Fibroblast of lung (primary cell): ENCODE measurements around the gene RPS29. TPM values are rescaled to one million over a fixed set of nuclear protein-coding genes. Genes with fewer than 3 reads are reported as not detected.

ENCODE experiments used
- DNase-seq, 2 donors: peaks; one replicate each; pipeline versions ENCODE4 v3.0.0 to v3.0.0-alpha.2; 2010; ENCODE audit warnings: low read depth in 2 of 2
- H2AFZ ChIP-seq: 2 replicates; pipeline ENCODE4 v1.5.1; 2012; ENCODE audit warnings: low read length, control low read depth, inconsistent platforms
- H3K27ac ChIP-seq: 2 replicates; pipeline ENCODE4 v1.5.1; 2011; ENCODE audit warnings: low read length, control low read depth; ENCODE audit not compliant: insufficient read depth
- H3K27me3 ChIP-seq: 2 replicates; pipeline ENCODE4 v1.5.1; 2011; ENCODE audit warnings: mild to moderate bottlenecking, low read length; ENCODE audit not compliant: control insufficient read depth, insufficient read depth
- H3K36me3 ChIP-seq: 2 replicates; pipeline ENCODE4 v1.5.1; 2011; ENCODE audit warnings: low read length; ENCODE audit not compliant: control insufficient read depth, insufficient read depth
- H3K4me1 ChIP-seq: 2 replicates; pipeline ENCODE4 v1.5.1; 2011; ENCODE audit warnings: low read length; ENCODE audit not compliant: control insufficient read depth, insufficient read depth; ENCODE audit errors: extremely low read depth
- H3K4me2 ChIP-seq: 2 replicates; pipeline ENCODE4 v1.5.1; 2011; ENCODE audit warnings: low read length, control low read depth; ENCODE audit not compliant: insufficient read depth; ENCODE audit errors: extremely low read depth
- H3K4me3 ChIP-seq, 4 experiments: fragments of 200-600 bp in 1 of 4; sonication (generic) in 1 of 4; replicated peaks in 1 of 4; 2 replicates each; pipeline ENCODE4 v1.5.1; 2011 to 2016; ENCODE audit warnings: low read length in 4 of 4, low read depth in 3 of 4, mild to moderate bottlenecking in 3 of 4, control low read depth in 2 of 4, inconsistent platforms in 1 of 4, mixed read lengths in 1 of 4; ENCODE audit not compliant: insufficient read depth in 1 of 4; ENCODE audit errors: control extremely low read depth in 1 of 4
- H3K79me2 ChIP-seq: 2 replicates; pipeline ENCODE4 v1.5.1; 2012; ENCODE audit warnings: mild to moderate bottlenecking, low read length, inconsistent platforms; ENCODE audit not compliant: control insufficient read depth, insufficient read depth
- H3K9ac ChIP-seq: 2 replicates; pipeline ENCODE4 v1.5.1; 2011; ENCODE audit warnings: mild to moderate bottlenecking, low read length, control low read depth; ENCODE audit not compliant: insufficient read depth
- H3K9me3 ChIP-seq: 2 replicates; pipeline ENCODE4 v1.5.1; 2012; ENCODE audit warnings: low read depth, low read length; ENCODE audit not compliant: control insufficient read depth, insufficient read depth
- H4K20me1 ChIP-seq: 2 replicates; pipeline ENCODE4 v1.5.1; 2011; ENCODE audit warnings: low read length; ENCODE audit not compliant: control insufficient read depth, insufficient read depth; ENCODE audit errors: extremely low read depth
- CTCF ChIP-seq, 2 donors: IDR thresholded peaks in 1 of 2; conservative IDR thresholded peaks in 1 of 2; 1 replicate in 1 of 2; 2 replicates in 1 of 2; pipeline ENCODE4 v1.5.1; 2011 to 2012; ENCODE audit warnings: low read length in 2 of 2, control low read depth in 1 of 2, inconsistent platforms in 1 of 2, low read depth in 1 of 2, mild to moderate bottlenecking in 1 of 2
- EZH2 ChIP-seq: IDR thresholded peaks from 2 replicates; pipeline ENCODE4 v1.5.1; 2012; ENCODE audit warnings: low read length, control low read depth, mild to moderate bottlenecking; ENCODE audit errors: missing control alignments
- polyA plus RNA-seq, 2 donors: library from polyadenylated mRNA; depleted of rRNA in 1 of 2; stranded (reverse) in 1 of 2; unstranded in 1 of 2; fragments of >200 nt; gene quantifications; 2 replicates each; pipeline ENCODE4 v1.2.1, GENCODE V29; 2011 to 2012; ENCODE audit warnings: missing spikeins in 1 of 2
- total RNA-seq: library from RNA; depleted of rRNA; stranded (reverse); fragments of >200 nt; gene quantifications from 2 replicates; pipeline ENCODE4 v1.2.1, GENCODE V29; 2014

RPS29 gene
- total and polyA plus RNA-seq, 2 donors (not counting 1 experiment from before 2014, with no cell fraction given) = 1,182 to 7,256 TPM

GRCh38 chr14:49598485-49599300 is 12.5 kb upstream of the RPS29 start, which contains the start of gene LRR1:
Gene LRR1 (plus strand): TSS chr14:49598940. CDS start chr14:49599021, 81 bp downstream.
- Histone ChIP-seq H3K4me2 (peak within 1 kb of the TSS; percentile 99), H3K9ac (peak within 1 kb of the TSS; percentile 100), H2AFZ (peak within 1 kb of the TSS; percentile 82), H3K36me3 (no peaks in the 10 kb centered on the region), H3K4me1 (no peaks in the 10 kb centered on the region), H4K20me1 (no peaks in the 10 kb centered on the region), H3K27me3 (no peaks in the 10 kb centered on the region), H3K27ac (peak within 1 kb of the TSS; percentile 98), H3K79me2 (peaks cover 34% of the 10 kb centered on the region), H3K4me3 (peak within 1 kb of the TSS; percentile 91 to 97 (median 94)), H3K9me3 (no peaks in the 10 kb centered on the region)
- TF ChIP-seq EZH2 = no peak
- peak in 1 of 2 donors; percentile 3 for TF ChIP-seq CTCF (conservative IDR thresholded peaks at IDR 0.05 in 1 of 2, IDR thresholded peaks at IDR 0.05 in 1 of 2; ENCODE audit: low read depth in 1 of 2, low read length in 2 of 2)
- DNase-seq = peak; percentile 81 to 84

- no peaks in the 10 kb centered on the region for H4K20me1 ChIP-seq
- H3K4me2 ChIP-seq = peak overlapping the region; percentile 99
- peak overlapping the region; percentile 100 for H3K9ac ChIP-seq
- H3K4me1 ChIP-seq = no peaks in the 10 kb centered on the region
- H3K9me3 ChIP-seq = no peaks in the 10 kb centered on the region
- no peaks in the 10 kb centered on the region for H3K36me3 ChIP-seq
- H3K4me3 ChIP-seq = peak overlapping the region; percentile 91 to 97 (median 94)
- H3K27ac ChIP-seq = peak overlapping the region; percentile 98
- H2AFZ ChIP-seq = peak overlapping the region; percentile 82
- peaks cover 33% of the 10 kb centered on the region for H3K79me2 ChIP-seq
- DNase-seq = no peak
- no peak for TF ChIP-seq CTCF (conservative IDR thresholded peaks at IDR 0.05 in 1 of 2, IDR thresholded peaks at IDR 0.05 in 1 of 2; ENCODE audit: low read depth in 1 of 2, low read length in 2 of 2)
- no peak for TF ChIP-seq EZH2
- no peaks in the 10 kb centered on the region for H3K27me3 ChIP-seq
Observed at GRCh38 chr14:49598189-49598484, 12.0 kb upstream of the RPS29 start.

GRCh38 chr14:49594347-49595091 is 8.3 kb upstream of the RPS29 start:
- no peak overlapping the region for H3K9ac ChIP-seq
- TF ChIP-seq EZH2 (no peak), CTCF (conservative IDR thresholded peaks at IDR 0.05 in 1 of 2, IDR thresholded peaks at IDR 0.05 in 1 of 2; ENCODE audit: low read depth in 1 of 2, low read length in 2 of 2) (no peak)
- peak overlapping the region; percentile 33 for H3K4me2 ChIP-seq
- no peaks in the 10 kb centered on the region for H4K20me1 ChIP-seq
- DNase-seq = peak; percentile 74 to 84
- no peaks in the 10 kb centered on the region for H3K9me3 ChIP-seq
- H3K4me3 ChIP-seq = no peak overlapping the region
- H2AFZ ChIP-seq = no peak overlapping the region
- H3K4me1 ChIP-seq = no peaks in the 10 kb centered on the region
- no peaks in the 10 kb centered on the region for H3K36me3 ChIP-seq
- peaks cover 20% of the 10 kb centered on the region for H3K79me2 ChIP-seq
- H3K27ac ChIP-seq = peak overlapping the region; percentile 34
- H3K27me3 ChIP-seq = no peaks in the 10 kb centered on the region
